HCEC 1CT (cell line): Measurements from ENCODE around the gene REV3L.
"Not testable (repeated sequence)": the region's sequence is repeated elsewhere in the genome, so short reads cannot be mapped to it uniquely, and the experiment has no call there.

Experiments used
- DNase-seq: peaks from one replicate; pipeline ENCODE4 v3.0.0-alpha.2; 2017

REV3L gene

GRCh38 chr6:111482959-111483735, at the start of gene REV3L:
Gene REV3L, minus strand, starts transcription at chr6:111483218. Its CDS starts 330 bp downstream, at chr6:111482888.
- peak; percentile 81 for DNase-seq

- DNase-seq = no peak
Observed at GRCh38 chr6:111531185-111531584, 48.2 kb upstream of the REV3L start.

GRCh38 chr6:111530667-111531066, 47.6 kb upstream of the REV3L start:
- DNase-seq = no peak

- DNase-seq = no peak
Observed at GRCh38 chr6:111530218-111530617, 47.2 kb upstream of the REV3L start.

- no peak for DNase-seq
Observed at GRCh38 chr6:111527367-111527766, 44.3 kb upstream of the REV3L start.

GRCh38 chr6:111524735-111525134, 41.7 kb upstream of the REV3L start:
- no peak for DNase-seq

GRCh38 chr6:111524252-111524651, 41.2 kb upstream of the REV3L start:
- no peak for DNase-seq

- DNase-seq = no peak
Observed at GRCh38 chr6:111523484-111524167, 40.6 kb upstream of the REV3L start.

GRCh38 chr6:111522393-111523020, 39.5 kb upstream of the REV3L start:
- no peak for DNase-seq

- peak; percentile 3 for DNase-seq
Observed at GRCh38 chr6:111521497-111522270, 38.7 kb upstream of the REV3L start.

GRCh38 chr6:111520524-111520923, 37.5 kb upstream of the REV3L start:
- no peak for DNase-seq

GRCh38 chr6:111517965-111518364, 34.9 kb upstream of the REV3L start:
- DNase-seq = no peak

GRCh38 chr6:111515259-111515658, 32.2 kb upstream of the REV3L start:
- no peak for DNase-seq

- DNase-seq = not testable (repeated sequence)
Observed at GRCh38 chr6:111514531-111514930, 31.5 kb upstream of the REV3L start.

- not testable (repeated sequence) for DNase-seq
Observed at GRCh38 chr6:111507219-111507618, 24.2 kb upstream of the REV3L start.

- DNase-seq = not testable (repeated sequence)
Observed at GRCh38 chr6:111505498-111505897, 22.5 kb upstream of the REV3L start.

- no peak for DNase-seq
Observed at GRCh38 chr6:111503660-111504059, 20.6 kb upstream of the REV3L start.

GRCh38 chr6:111503194-111503593, 20.2 kb upstream of the REV3L start:
- DNase-seq = peak; percentile 14

- DNase-seq = no peak
Observed at GRCh38 chr6:111502154-111502553, 19.1 kb upstream of the REV3L start.

GRCh38 chr6:111499269-111499793, 16.3 kb upstream of the REV3L start:
- no peak for DNase-seq

- no peak for DNase-seq
Observed at GRCh38 chr6:111494951-111495635, 12.1 kb upstream of the REV3L start.

GRCh38 chr6:111492499-111492898, 9.5 kb upstream of the REV3L start:
- DNase-seq = no peak
